HEK293 (cell line): Measurements from ENCODE around the gene SPOCK1.

Experiments
- CTCF ChIA-PET: fragments of 350-600 bp; formaldehyde crosslinking; extraction: SDS; loops from one replicate; lab custom pipeline; 2021; ENCODE audit warnings: antibody characterized with exemption; lab: Yijun Ruan, JAX
- POLR2A ChIA-PET: fragments of 300-600 bp; formaldehyde crosslinking; extraction: SDS; loops from one replicate; lab custom pipeline; 2020; ENCODE audit warnings: antibody characterized with exemption, inconsistent platforms; lab: Yijun Ruan, JAX
- H3K27ac ChIP-seq: fragments of 200-500 bp; sonication (Bioruptor generic); 2 replicates; pipeline ENCODE4 v1.5.1; 2014; ENCODE audit warnings: low read depth, low read length, control low read depth, inconsistent platforms; ENCODE audit errors: extremely low read depth
- H3K36me3 ChIP-seq, 2 experiments: fragments of 200-500 bp in 1 of 2; sonication (Bioruptor generic) in 1 of 2; 1 replicate in 1 of 2; 2 replicates in 1 of 2; pipeline ENCODE4 v1.5.1; 2014 to 2017; ENCODE audit warnings: inconsistent platforms in 2 of 2, low read length in 2 of 2; ENCODE audit not compliant: control insufficient read depth in 2 of 2, insufficient read depth in 1 of 2
- H3K4me1 ChIP-seq: fragments of 200-500 bp; sonication (Bioruptor generic); 2 replicates; pipeline ENCODE4 v1.5.1; 2014; ENCODE audit warnings: mild to moderate bottlenecking, low read length, inconsistent platforms; ENCODE audit not compliant: control insufficient read depth, insufficient read depth
- H3K4me3 ChIP-seq: 2 replicates; pipeline ENCODE4 v1.5.1; 2011; ENCODE audit warnings: low read depth, mild to moderate bottlenecking, control low read depth, low read length, moderate library complexity
- H3K9me3 ChIP-seq: fragments of 200-500 bp; sonication (Bioruptor generic); 2 replicates; pipeline ENCODE4 v1.5.1; 2014; ENCODE audit warnings: low read depth, low read length, inconsistent platforms; ENCODE audit not compliant: control insufficient read depth, insufficient read depth
- EGR2 ChIP-seq: fragments of 450-650 bp; formaldehyde crosslinking; IDR thresholded peaks from 2 replicates; pipeline ENCODE4 v1.5.1; 2016; ENCODE audit warnings: low read depth, missing biosample characterization, missing genetic modification characterization
- GLI2 ChIP-seq: fragments of 450-650 bp; formaldehyde crosslinking; IDR thresholded peaks from 2 replicates; pipeline ENCODE4; 2017; ENCODE audit warnings: missing biosample characterization, missing genetic modification characterization, low read depth, borderline replicate concordance
- GLIS1 ChIP-seq: fragments of 450-650 bp; formaldehyde crosslinking; IDR thresholded peaks from 2 replicates; pipeline ENCODE4 v1.5.1; 2016; ENCODE audit warnings: missing biosample characterization, missing genetic modification characterization
- KLF7 ChIP-seq: fragments of 450-650 bp; formaldehyde crosslinking; IDR thresholded peaks from 2 replicates; pipeline ENCODE4 v1.5.1; 2016; ENCODE audit warnings: missing biosample characterization, missing genetic modification characterization, borderline replicate concordance
- MEIS1 ChIP-seq: sonication (generic); formaldehyde crosslinking; IDR thresholded peaks from 2 replicates; pipeline ENCODE4 v1.8.1; 2022; ENCODE audit warnings: missing genetic modification reagents, mild to moderate bottlenecking, borderline replicate concordance
- MZF1 ChIP-seq: fragments of 450-650 bp; formaldehyde crosslinking; IDR thresholded peaks from 2 replicates; pipeline ENCODE4 v1.5.1; 2017; ENCODE audit warnings: missing biosample characterization, missing genetic modification characterization, borderline replicate concordance
- SCRT2 ChIP-seq: fragments of 450-650 bp; formaldehyde crosslinking; IDR thresholded peaks from 2 replicates; pipeline ENCODE4 v1.5.1; 2016; ENCODE audit warnings: missing biosample characterization, missing genetic modification characterization
- ZFHX2 ChIP-seq: fragments of 450-650 bp; formaldehyde crosslinking; conservative IDR thresholded peaks from 2 replicates; pipeline ENCODE4 v1.5.1; 2016; ENCODE audit warnings: missing biosample characterization, missing genetic modification characterization
- ZFP3 ChIP-seq: fragments of 450-650 bp; formaldehyde crosslinking; IDR thresholded peaks from 2 replicates; pipeline ENCODE4 v1.5.1; 2016; ENCODE audit warnings: low read depth, missing biosample characterization, missing genetic modification characterization
- ZFP41 ChIP-seq: fragments of 450-650 bp; formaldehyde crosslinking; IDR thresholded peaks from 2 replicates; pipeline ENCODE4 v1.5.1; 2016; ENCODE audit warnings: missing biosample characterization, missing genetic modification characterization, borderline replicate concordance
- ZNF10 ChIP-seq: fragments of 450-650 bp; formaldehyde crosslinking; IDR thresholded peaks from 2 replicates; pipeline ENCODE4 v1.5.1; 2017; ENCODE audit warnings: missing biosample characterization, missing genetic modification characterization
- ZNF223 ChIP-seq: fragments of 450-650 bp; formaldehyde crosslinking; IDR thresholded peaks from 2 replicates; pipeline ENCODE4 v1.5.1; 2016; ENCODE audit warnings: missing biosample characterization, missing genetic modification characterization
- ZNF248 ChIP-seq: fragments of 450-650 bp; formaldehyde crosslinking; IDR thresholded peaks from 2 replicates; pipeline ENCODE4 v1.5.1; 2017; ENCODE audit warnings: missing biosample characterization, missing genetic modification characterization
- ZNF501 ChIP-seq: fragments of 450-650 bp; formaldehyde crosslinking; IDR thresholded peaks from 2 replicates; pipeline ENCODE4 v1.5.1; 2016; ENCODE audit warnings: missing biosample characterization, missing genetic modification characterization
- ZNF510 ChIP-seq: fragments of 450-650 bp; formaldehyde crosslinking; IDR thresholded peaks from 2 replicates; pipeline ENCODE4 v1.5.1; 2018; ENCODE audit warnings: mild to moderate bottlenecking, missing genetic modification characterization, missing biosample characterization; ENCODE audit not compliant: insufficient replicate concordance
- ZNF560 ChIP-seq: fragments of 450-650 bp; formaldehyde crosslinking; IDR thresholded peaks from 2 replicates; pipeline ENCODE4 v1.5.1; 2017; ENCODE audit warnings: missing biosample characterization, missing genetic modification characterization, borderline replicate concordance
- ZNF600 ChIP-seq: fragments of 450-650 bp; formaldehyde crosslinking; IDR thresholded peaks from 2 replicates; pipeline ENCODE4 v1.5.1; 2016; ENCODE audit warnings: missing biosample characterization, missing genetic modification characterization
- ZNF776 ChIP-seq: fragments of 450-650 bp; formaldehyde crosslinking; IDR thresholded peaks from 2 replicates; pipeline ENCODE4 v1.5.0; 2017; ENCODE audit warnings: missing biosample characterization, missing genetic modification characterization, borderline replicate concordance
- ZSCAN30 ChIP-seq: fragments of 450-650 bp; IDR thresholded peaks from 2 replicates; pipeline ENCODE4 v1.5.1; 2018; ENCODE audit warnings: missing biosample characterization, mild to moderate bottlenecking, missing genetic modification characterization, moderate library complexity
- TF ChIP-seq, protein P1 (sequence below): fragments of 450-650 bp; formaldehyde crosslinking; IDR thresholded peaks from 2 replicates; pipeline ENCODE4 v1.5.1; 2016; ENCODE audit warnings: missing biosample characterization, missing genetic modification characterization
- TF ChIP-seq, protein P2 (sequence below): fragments of 450-650 bp; formaldehyde crosslinking; IDR thresholded peaks from 2 replicates; pipeline ENCODE4 v1.5.1; 2016; ENCODE audit warnings: missing biosample characterization, missing genetic modification characterization
- TF ChIP-seq, protein P3 (sequence below): fragments of 450-650 bp; formaldehyde crosslinking; IDR thresholded peaks from 2 replicates; pipeline ENCODE4 v1.5.1; 2016; ENCODE audit warnings: missing biosample characterization, missing genetic modification characterization
- TF ChIP-seq, protein P4 (sequence below): fragments of 450-650 bp; formaldehyde crosslinking; IDR thresholded peaks from 2 replicates; pipeline ENCODE4 v1.5.1; 2016; ENCODE audit warnings: missing biosample characterization, missing genetic modification characterization
- TF ChIP-seq, protein P5 (sequence below): fragments of 450-650 bp; formaldehyde crosslinking; IDR thresholded peaks from 2 replicates; pipeline ENCODE4 v1.5.1; 2017; ENCODE audit warnings: missing biosample characterization, missing genetic modification characterization

SPOCK1 gene

DNA sequence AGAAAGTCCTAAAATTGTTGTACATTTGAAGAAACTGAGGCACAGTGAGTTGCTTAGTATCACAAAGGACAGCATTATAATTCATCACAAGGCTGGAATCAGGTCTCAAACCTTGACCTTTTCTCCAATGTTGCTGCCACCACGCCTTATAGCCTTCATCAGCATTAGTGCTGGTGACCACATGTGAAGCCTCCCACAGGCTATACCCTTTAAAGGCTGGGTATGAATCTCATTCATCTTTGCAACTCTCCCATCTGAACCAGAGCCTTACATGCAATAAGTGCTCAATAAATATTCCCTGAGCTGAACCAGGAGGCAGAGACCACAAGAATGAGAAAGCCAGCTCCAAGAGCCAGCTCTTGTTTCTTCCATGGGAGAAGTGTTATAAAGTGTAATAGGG is 104.7 kb downstream of the SPOCK1 start:
- ChIA-PET POLR2A (no interaction called here), CTCF (interaction anchor here (1.1 kb wide), 1 partner anchor 73 kb away, joined by 4 read pairs; no protein-coding TSS in a partner anchor)
- H3K27ac ChIP-seq = no peak overlapping the region
- no peaks in the 10 kb centered on the region for H3K36me3 ChIP-seq
- no peak overlapping the region for H3K4me3 ChIP-seq
- no peak for TF ChIP-seq EGR2
- no peak for TF ChIP-seq ZFP41 (tag by site-specific recombination)
- TF ChIP-seq ZNF248 (tag by site-specific recombination) = no peak
- no peak for TF ChIP-seq GLIS1
- no peak for TF ChIP-seq KLF7
- TF ChIP-seq SCRT2 (tag by site-specific recombination) = no peak
- TF ChIP-seq, protein P1, sequence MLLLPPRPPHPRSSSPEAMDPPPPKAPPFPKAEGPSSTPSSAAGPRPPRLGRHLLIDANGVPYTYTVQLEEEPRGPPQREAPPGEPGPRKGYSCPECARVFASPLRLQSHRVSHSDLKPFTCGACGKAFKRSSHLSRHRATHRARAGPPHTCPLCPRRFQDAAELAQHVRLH (tag by site-specific recombination) = no peak
- TF ChIP-seq, protein P2, sequence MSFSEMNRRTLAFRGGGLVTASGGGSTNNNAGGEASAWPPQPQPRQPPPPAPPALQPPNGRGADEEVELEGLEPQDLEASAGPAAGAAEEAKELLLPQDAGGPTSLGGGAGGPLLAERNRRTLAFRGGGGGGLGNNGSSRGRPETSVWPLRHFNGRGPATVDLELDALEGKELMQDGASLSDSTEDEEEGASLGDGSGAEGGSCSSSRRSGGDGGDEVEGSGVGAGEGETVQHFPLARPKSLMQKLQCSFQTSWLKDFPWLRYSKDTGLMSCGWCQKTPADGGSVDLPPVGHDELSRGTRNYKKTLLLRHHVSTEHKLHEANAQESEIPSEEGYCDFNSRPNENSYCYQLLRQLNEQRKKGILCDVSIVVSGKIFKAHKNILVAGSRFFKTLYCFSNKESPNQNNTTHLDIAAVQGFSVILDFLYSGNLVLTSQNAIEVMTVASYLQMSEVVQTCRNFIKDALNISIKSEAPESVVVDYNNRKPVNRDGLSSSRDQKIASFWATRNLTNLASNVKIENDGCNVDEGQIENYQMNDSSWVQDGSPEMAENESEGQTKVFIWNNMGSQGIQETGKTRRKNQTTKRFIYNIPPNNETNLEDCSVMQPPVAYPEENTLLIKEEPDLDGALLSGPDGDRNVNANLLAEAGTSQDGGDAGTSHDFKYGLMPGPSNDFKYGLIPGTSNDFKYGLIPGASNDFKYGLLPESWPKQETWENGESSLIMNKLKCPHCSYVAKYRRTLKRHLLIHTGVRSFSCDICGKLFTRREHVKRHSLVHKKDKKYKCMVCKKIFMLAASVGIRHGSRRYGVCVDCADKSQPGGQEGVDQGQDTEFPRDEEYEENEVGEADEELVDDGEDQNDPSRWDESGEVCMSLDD (tag by site-specific recombination) = no peak
- TF ChIP-seq ZSCAN30 (tag by site-specific recombination) = no peak
- no peak for TF ChIP-seq ZNF776 (tag by site-specific recombination)
- no peak for TF ChIP-seq MZF1
- TF ChIP-seq GLI2 (tag by site-specific recombination) = no peak
- no peak for TF ChIP-seq ZFHX2 (tag by site-specific recombination)
- no peak for TF ChIP-seq ZNF600 (tag by site-specific recombination)
- no peaks in the 10 kb centered on the region for H3K4me1 ChIP-seq
- H3K9me3 ChIP-seq = no peaks in the 10 kb centered on the region

DNA sequence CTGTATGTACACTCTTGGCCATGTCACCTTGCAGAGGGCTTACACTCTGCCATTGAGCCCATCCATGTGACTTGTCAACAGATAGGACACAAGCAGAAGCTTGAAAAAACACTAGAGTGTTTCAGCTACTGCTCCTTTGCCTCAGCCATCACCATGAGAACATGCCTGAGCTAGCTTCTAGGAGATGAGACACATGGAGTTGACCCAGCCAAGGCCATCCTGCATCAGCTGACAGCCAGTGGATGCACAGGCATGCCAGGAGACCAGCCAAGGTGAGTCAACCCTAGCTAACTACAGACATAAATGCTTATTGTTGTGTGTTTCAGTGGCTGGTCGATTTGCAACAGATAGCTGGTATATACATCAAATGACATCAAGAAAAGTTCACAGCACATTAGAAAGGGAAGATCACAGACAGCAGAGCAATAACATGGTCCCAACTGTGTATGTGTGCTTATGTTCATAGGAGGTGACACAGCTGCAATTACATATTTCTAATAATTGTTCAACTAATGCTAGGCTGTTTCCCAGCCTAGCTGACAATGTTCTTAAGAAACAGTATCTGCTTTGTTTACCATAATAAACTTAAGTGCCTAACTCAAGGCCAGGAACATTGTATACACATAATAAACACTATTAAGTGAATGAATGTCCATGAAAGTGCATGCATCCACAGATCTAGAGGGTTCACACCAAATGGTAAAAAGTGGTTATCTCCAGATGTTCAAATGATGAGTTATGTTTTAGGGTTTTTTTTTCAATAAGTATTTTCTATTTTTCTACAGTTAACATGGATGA is 105.7 kb downstream of the SPOCK1 start:
- no peaks in the 10 kb centered on the region for H3K9me3 ChIP-seq
- H3K36me3 ChIP-seq = no peaks in the 10 kb centered on the region
- ChIA-PET POLR2A (no interaction called here), CTCF (interaction anchor here (0.7 to 1.5 kb wide), 2 partner anchors 10 to 694 kb away, joined by 3 to 4 read pairs; no protein-coding TSS in a partner anchor)
- no peak for TF ChIP-seq ZNF223 (tag by site-specific recombination)
- no peak for TF ChIP-seq ZNF10
- TF ChIP-seq, protein P3, sequence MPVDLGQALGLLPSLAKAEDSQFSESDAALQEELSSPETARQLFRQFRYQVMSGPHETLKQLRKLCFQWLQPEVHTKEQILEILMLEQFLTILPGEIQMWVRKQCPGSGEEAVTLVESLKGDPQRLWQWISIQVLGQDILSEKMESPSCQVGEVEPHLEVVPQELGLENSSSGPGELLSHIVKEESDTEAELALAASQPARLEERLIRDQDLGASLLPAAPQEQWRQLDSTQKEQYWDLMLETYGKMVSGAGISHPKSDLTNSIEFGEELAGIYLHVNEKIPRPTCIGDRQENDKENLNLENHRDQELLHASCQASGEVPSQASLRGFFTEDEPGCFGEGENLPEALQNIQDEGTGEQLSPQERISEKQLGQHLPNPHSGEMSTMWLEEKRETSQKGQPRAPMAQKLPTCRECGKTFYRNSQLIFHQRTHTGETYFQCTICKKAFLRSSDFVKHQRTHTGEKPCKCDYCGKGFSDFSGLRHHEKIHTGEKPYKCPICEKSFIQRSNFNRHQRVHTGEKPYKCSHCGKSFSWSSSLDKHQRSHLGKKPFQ = no peak
- no peak for TF ChIP-seq ZNF510 (tag by site-specific recombination)
- TF ChIP-seq MEIS1 (CRISPR knock-in tag) = no peak
- TF ChIP-seq ZNF560 (tag by site-specific recombination) = no peak
- no peak for TF ChIP-seq ZFP3 (tag by site-specific recombination)
- TF ChIP-seq ZNF501 (tag by site-specific recombination) = no peak
- TF ChIP-seq, protein P4, sequence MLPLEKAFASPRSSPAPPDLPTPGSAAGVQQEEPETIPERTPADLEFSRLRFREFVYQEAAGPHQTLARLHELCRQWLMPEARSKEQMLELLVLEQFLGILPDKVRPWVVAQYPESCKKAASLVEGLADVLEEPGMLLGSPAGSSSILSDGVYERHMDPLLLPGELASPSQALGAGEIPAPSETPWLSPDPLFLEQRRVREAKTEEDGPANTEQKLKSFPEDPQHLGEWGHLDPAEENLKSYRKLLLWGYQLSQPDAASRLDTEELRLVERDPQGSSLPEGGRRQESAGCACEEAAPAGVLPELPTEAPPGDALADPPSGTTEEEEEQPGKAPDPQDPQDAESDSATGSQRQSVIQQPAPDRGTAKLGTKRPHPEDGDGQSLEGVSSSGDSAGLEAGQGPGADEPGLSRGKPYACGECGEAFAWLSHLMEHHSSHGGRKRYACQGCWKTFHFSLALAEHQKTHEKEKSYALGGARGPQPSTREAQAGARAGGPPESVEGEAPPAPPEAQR (tag by site-specific recombination) = no peak
- TF ChIP-seq, protein P5, sequence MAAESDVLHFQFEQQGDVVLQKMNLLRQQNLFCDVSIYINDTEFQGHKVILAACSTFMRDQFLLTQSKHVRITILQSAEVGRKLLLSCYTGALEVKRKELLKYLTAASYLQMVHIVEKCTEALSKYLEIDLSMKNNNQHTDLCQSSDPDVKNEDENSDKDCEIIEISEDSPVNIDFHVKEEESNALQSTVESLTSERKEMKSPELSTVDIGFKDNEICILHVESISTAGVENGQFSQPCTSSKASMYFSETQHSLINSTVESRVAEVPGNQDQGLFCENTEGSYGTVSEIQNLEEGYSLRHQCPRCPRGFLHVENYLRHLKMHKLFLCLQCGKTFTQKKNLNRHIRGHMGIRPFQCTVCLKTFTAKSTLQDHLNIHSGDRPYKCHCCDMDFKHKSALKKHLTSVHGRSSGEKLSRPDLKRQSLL (tag by site-specific recombination) = no peak
- H3K4me3 ChIP-seq = no peak overlapping the region
- H3K4me1 ChIP-seq = no peaks in the 10 kb centered on the region
- H3K27ac ChIP-seq = no peak overlapping the region
